ENCODE measurements around the gene RMND5B.

The RMND5B gene

DNA sequence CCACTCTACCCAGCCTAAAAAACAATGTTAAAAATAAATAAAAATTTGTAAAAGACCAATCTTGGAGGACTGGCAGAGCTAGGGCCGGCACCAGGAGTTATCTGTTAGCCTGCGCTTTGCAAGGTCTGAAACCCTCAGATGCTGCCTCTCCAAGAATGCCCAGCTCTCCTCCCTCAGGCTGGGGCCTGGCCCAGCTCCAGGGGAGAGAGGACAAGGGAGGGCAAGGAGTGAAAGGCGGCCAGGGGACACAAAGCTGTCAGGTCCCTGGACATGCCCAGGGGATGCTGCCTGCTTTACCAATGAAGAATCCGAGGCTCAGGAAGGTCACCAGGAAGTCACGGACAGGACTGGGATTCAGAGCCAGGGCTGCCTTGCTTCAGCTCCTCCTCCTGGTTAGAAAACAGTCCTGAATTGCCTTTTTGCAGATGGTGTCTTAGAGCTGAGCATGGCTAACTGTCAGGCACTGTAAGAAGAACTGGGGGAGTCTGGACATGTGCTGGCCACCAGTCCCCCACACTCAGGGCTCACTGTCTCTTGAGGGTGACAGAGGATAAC, 23.0 kb upstream of the RMND5B start:
- ATAC-seq (no peak), DNase-seq (no peak)
- Mint-ChIP-seq H3K9me3 (peaks cover 3% of the 10 kb centered on the region), H3K4me1 (peaks cover 24% of the 10 kb centered on the region), H3K27ac (no peak overlapping the region), H3K36me3 (ENCODE audit: low read depth) (no peaks in the 10 kb centered on the region), H3K4me3 (no peak overlapping the region), H3K27me3 (peaks cover 8% of the 10 kb centered on the region)

- no peak for ATAC-seq
- DNase-seq, result no peak
- peaks cover 4% of the 10 kb centered on the region for H3K9me3 Mint-ChIP-seq
- H3K4me1 Mint-ChIP-seq, result peaks cover 26% of the 10 kb centered on the region
- H3K36me3 Mint-ChIP-seq (ENCODE audit: low read depth), result no peaks in the 10 kb centered on the region
- H3K4me3 Mint-ChIP-seq, result no peak overlapping the region
- no peak overlapping the region for H3K27ac Mint-ChIP-seq
- H3K27me3 Mint-ChIP-seq, result peaks cover 9% of the 10 kb centered on the region
Observed at GRCh38 chr5:178108446-178108845, 22.4 kb upstream of the RMND5B start.

- no peak for ATAC-seq
- Mint-ChIP-seq H3K4me1 (peaks cover 26% of the 10 kb centered on the region), H3K36me3 (ENCODE audit: low read depth) (no peaks in the 10 kb centered on the region), H3K4me3 (no peak overlapping the region), H3K27ac (no peak overlapping the region), H3K9me3 (peaks cover 4% of the 10 kb centered on the region), H3K27me3 (peaks cover 9% of the 10 kb centered on the region)
- DNase-seq, result no peak
Observed at GRCh38 chr5:178108966-178109365, 21.8 kb upstream of the RMND5B start.

- peaks cover 9% of the 10 kb centered on the region for H3K27me3 Mint-ChIP-seq
- no peak overlapping the region for H3K27ac Mint-ChIP-seq
- H3K4me3 Mint-ChIP-seq, result no peak overlapping the region
- ATAC-seq (no peak), DNase-seq (no peak)
- no peaks in the 10 kb centered on the region for H3K36me3 Mint-ChIP-seq (ENCODE audit: low read depth)
- peaks cover 4% of the 10 kb centered on the region for H3K9me3 Mint-ChIP-seq
- H3K4me1 Mint-ChIP-seq, result peaks cover 31% of the 10 kb centered on the region
Observed at GRCh38 chr5:178110511-178110910, 20.3 kb upstream of the RMND5B start.

DNA sequence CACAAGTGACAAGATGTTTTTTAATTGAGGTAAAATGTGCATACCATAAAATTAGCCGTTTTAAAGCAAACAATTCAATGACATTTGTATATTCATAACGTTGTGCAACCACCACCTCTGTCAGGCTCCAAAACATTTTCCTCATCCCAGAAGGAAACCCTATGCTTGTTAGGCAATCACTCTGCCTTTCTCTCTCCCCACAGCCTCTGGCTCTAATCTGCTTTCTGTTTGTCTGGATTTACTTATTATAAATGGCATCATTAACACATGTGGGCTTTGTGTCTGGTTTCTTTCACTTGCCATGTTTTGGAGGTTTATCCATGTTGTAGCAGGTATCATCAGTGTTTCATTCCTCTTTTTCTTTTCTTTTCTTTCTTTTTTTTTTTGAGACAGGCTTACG, 18.9 kb upstream of the RMND5B start:
- DNase-seq (no peak), ATAC-seq (no peak)
- Mint-ChIP-seq H3K4me3 (no peak overlapping the region), H3K36me3 (ENCODE audit: low read depth) (no peaks in the 10 kb centered on the region), H3K27me3 (peaks cover 9% of the 10 kb centered on the region), H3K9me3 (peaks cover 4% of the 10 kb centered on the region), H3K27ac (peak overlapping the region; percentile 19), H3K4me1 (peaks cover 42% of the 10 kb centered on the region)

- no peaks in the 10 kb centered on the region for H3K36me3 Mint-ChIP-seq (ENCODE audit: low read depth)
Observed at GRCh38 chr5:178112545-178112944, 18.3 kb upstream of the RMND5B start.

GRCh38 chr5:178113141-178113787, 17.6 kb upstream of the RMND5B start, which contains the start of gene N4BP3:
TSS of gene N4BP3 (plus strand) at chr5:178113532. CDS start at chr5:178119584, 6,052 bp downstream.
- Mint-ChIP-seq H3K27me3 (peaks cover 9% of the 10 kb centered on the region), H3K4me3 (peak within 1 kb of the TSS; percentile 93), H3K36me3 (ENCODE audit: low read depth) (no peaks in the 10 kb centered on the region), H3K4me1 (peaks cover 48% of the 10 kb centered on the region), H3K27ac (peak within 1 kb of the TSS; percentile 79), H3K9me3 (peaks cover 4% of the 10 kb centered on the region)
- ATAC-seq (peak; percentile 56), DNase-seq (peak; percentile 88)

More at GRCh38 chr5:178112545-178112944, 18.3 kb upstream of the RMND5B start:
- Mint-ChIP-seq H3K9me3 (peaks cover 4% of the 10 kb centered on the region), H3K4me1 (peaks cover 47% of the 10 kb centered on the region), H3K27ac (no peak overlapping the region), H3K4me3 (peak overlapping the region; percentile 78), H3K27me3 (peaks cover 9% of the 10 kb centered on the region)
- DNase-seq, result no peak
- ATAC-seq, result no peak

DNA sequence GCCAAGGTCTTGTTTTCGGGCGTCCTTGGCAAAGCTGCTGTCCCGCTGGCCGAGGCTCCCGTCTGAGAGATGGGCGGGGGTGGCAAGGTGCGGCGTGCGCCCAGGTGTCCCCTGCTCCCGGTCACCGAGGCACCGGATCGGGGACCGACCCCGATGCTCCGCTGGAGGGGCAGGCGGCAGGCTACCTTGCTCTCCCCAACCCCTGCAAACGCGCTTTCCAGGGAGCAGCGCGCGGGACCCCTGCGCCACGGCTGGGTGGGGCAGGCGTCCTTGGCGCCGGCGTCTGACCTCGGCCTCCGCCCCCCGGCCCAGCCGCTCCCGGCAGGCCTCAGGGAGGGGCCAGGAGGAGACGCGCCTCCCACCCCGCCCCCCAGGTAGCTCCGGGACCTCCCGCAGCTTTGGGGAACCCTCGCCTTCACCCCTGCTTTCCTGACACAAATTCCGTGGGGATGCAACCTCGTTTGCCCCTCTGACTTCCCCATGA, 16.9 kb upstream of the RMND5B start:
- DNase-seq, result peak; percentile 59
- no peak for ATAC-seq
- peaks cover 9% of the 10 kb centered on the region for H3K27me3 Mint-ChIP-seq
- no peaks in the 10 kb centered on the region for H3K36me3 Mint-ChIP-seq (ENCODE audit: low read depth)
- H3K4me3 Mint-ChIP-seq, result peak overlapping the region; percentile 93
- H3K27ac Mint-ChIP-seq, result peak overlapping the region; percentile 78
- H3K4me1 Mint-ChIP-seq, result peaks cover 44% of the 10 kb centered on the region
- peaks cover 4% of the 10 kb centered on the region for H3K9me3 Mint-ChIP-seq

- H3K27me3 Mint-ChIP-seq, result peaks cover 9% of the 10 kb centered on the region
- H3K36me3 Mint-ChIP-seq (ENCODE audit: low read depth), result no peaks in the 10 kb centered on the region
- H3K4me1 Mint-ChIP-seq, result peaks cover 44% of the 10 kb centered on the region
- peak; percentile 54 for DNase-seq
- ATAC-seq, result peak; percentile 17
- H3K9me3 Mint-ChIP-seq, result peaks cover 4% of the 10 kb centered on the region
- H3K27ac Mint-ChIP-seq, result peak overlapping the region; percentile 78
- peak overlapping the region; percentile 93 for H3K4me3 Mint-ChIP-seq
Observed at GRCh38 chr5:178114325-178115135, 16.3 kb upstream of the RMND5B start.

DNA sequence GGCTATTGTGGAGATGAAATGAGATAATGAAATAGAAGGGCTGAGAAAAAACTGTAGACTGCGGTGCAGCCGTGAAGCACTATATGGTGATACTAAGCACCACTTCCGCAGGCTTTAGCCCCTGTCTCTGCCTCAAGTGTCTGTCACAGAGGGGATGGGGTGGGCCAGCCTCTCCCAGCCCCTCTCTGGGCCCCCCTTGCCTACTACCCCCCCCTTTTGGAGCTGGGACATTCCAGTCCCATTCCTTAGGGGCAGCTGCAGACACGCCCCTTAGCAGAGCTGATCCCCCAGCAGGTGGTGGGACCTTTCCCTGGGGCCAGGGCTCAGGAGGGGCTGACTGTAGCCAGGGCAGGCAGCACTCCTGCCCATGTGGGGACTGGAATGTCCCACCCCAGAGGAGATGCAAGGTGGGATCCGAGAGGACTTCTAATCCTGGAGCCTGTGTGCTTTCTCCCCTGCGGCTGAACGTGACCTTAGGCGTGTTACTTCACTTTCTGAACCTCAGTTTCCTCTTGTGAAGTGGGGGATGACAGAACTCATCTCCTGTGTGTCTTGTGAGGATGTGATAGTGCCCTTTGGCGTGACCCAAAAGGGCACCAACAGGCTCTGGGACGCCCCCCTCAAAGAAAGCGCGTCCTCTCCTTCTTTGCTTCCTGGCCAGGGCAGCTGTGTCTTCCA, 15.5 kb upstream of the RMND5B start:
- DNase-seq (peak; percentile 40), ATAC-seq (peak; percentile 31)
- peaks cover 9% of the 10 kb centered on the region for H3K27me3 Mint-ChIP-seq
- H3K4me1 Mint-ChIP-seq, result peaks cover 46% of the 10 kb centered on the region
- H3K36me3 Mint-ChIP-seq (ENCODE audit: low read depth), result no peaks in the 10 kb centered on the region
- peaks cover 4% of the 10 kb centered on the region for H3K9me3 Mint-ChIP-seq
- H3K4me3 Mint-ChIP-seq, result peak overlapping the region; percentile 93
- H3K27ac Mint-ChIP-seq, result peak overlapping the region; percentile 87

- H3K27me3 Mint-ChIP-seq, result peaks cover 9% of the 10 kb centered on the region
- DNase-seq, result no peak
- peak overlapping the region; percentile 87 for H3K27ac Mint-ChIP-seq
- peak overlapping the region; percentile 93 for H3K4me3 Mint-ChIP-seq
- H3K4me1 Mint-ChIP-seq, result peaks cover 51% of the 10 kb centered on the region
- H3K9me3 Mint-ChIP-seq, result peaks cover 4% of the 10 kb centered on the region
- ATAC-seq, result peak; percentile 1
- H3K36me3 Mint-ChIP-seq (ENCODE audit: low read depth), result no peaks in the 10 kb centered on the region
Observed at GRCh38 chr5:178115814-178116142, 15.0 kb upstream of the RMND5B start.

DNA sequence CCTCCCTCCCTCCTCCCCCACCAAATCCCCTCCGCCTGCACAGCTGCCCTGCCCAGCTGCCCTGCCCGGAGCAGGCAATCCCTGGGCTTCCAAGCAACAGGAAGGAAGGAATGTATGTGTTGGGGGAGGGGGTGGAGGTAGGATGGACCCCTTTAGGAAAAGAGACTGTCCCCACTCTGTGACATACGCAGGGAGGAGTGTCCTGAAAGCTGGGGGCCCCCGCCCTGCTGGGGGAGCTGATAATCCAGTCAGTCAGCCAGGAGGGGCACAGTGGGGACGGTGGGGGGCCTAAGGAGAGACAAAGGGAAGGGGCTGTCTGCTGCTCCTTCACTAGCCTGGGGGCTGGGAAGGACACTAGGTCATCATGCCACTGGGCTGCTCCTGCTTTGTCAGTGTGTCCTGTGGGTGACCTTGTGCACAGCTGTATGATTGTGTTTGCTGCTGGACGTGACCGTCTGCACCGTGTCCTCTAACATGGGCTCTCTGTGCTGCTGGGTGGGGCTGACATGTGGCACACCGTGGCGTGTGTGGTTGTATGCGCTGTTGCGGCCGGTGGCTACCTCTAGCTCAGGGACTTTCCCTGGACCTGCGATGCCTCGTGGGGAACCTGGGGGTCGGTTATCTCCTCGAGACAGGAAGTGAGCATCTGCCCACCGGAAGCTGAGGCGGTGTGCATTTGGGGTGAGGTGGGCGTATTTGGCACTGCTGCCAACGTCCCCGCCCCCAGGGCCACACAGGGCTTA, 14.5 kb upstream of the RMND5B start:
- Mint-ChIP-seq H3K36me3 (ENCODE audit: low read depth) (no peaks in the 10 kb centered on the region), H3K4me3 (peak overlapping the region; percentile 93), H3K27ac (peak overlapping the region; percentile 87), H3K4me1 (peaks cover 54% of the 10 kb centered on the region), H3K9me3 (peaks cover 4% of the 10 kb centered on the region), H3K27me3 (peaks cover 9% of the 10 kb centered on the region)
- DNase-seq (peak; percentile 84), ATAC-seq (peak; percentile 48)

DNA sequence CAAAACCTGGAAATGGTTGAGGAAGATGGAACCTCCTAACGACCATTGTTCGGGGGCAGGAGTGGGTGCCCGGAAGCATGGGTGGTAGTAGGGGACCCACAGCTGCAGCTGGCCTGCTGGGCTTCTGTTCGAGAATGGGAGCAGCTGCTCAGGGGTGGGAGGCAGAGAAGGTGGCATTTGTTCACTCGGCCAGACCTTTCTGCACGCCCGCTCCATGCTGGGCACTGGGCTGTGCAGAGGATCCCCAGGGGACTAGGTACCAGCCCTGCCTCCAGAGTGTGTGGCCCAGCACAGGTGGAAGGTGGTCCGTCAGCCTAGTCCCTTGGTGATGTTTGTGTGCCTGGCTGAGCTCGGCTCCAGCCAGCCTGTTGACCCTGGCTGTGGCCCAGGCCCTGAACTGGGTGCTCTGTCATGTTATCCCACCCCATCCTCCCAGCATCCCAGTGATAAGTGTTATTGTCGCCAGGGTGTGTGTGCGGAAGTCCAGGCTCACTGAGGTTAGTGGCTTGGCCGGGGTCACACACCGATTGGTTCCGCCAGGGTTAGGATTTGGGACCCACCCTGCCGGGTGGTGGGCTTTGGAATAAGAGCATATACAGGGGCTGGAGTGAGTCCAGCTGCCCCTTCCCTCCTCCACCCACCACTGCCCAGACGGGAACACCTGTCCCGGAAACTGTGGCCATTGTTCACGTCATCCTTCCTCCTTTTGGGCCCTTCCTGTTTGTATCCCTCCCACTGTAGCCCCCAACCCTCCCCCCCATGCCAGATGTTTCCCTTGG, 12.7 kb upstream of the RMND5B start:
- Mint-ChIP-seq H3K27ac (no peak overlapping the region), H3K36me3 (ENCODE audit: low read depth) (no peaks in the 10 kb centered on the region), H3K4me3 (no peak overlapping the region), H3K9me3 (no peaks in the 10 kb centered on the region), H3K27me3 (no peaks in the 10 kb centered on the region), H3K4me1 (peaks cover 53% of the 10 kb centered on the region)
- no peak for ATAC-seq
- DNase-seq, result no peak
